ENCODE results near the gene EI24.

- TF ChIP-seq, protein P1, sequence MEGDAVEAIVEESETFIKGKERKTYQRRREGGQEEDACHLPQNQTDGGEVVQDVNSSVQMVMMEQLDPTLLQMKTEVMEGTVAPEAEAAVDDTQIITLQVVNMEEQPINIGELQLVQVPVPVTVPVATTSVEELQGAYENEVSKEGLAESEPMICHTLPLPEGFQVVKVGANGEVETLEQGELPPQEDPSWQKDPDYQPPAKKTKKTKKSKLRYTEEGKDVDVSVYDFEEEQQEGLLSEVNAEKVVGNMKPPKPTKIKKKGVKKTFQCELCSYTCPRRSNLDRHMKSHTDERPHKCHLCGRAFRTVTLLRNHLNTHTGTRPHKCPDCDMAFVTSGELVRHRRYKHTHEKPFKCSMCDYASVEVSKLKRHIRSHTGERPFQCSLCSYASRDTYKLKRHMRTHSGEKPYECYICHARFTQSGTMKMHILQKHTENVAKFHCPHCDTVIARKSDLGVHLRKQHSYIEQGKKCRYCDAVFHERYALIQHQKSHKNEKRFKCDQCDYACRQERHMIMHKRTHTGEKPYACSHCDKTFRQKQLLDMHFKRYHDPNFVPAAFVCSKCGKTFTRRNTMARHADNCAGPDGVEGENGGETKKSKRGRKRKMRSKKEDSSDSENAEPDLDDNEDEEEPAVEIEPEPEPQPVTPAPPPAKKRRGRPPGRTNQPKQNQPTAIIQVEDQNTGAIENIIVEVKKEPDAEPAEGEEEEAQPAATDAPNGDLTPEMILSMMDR (IDR thresholded peaks at IDR 0.05; ENCODE audit: low read depth, low read length, missing input control): no peak
- TF ChIP-seq REST (IDR thresholded peaks at IDR 0.05) (no peak), FOXA1 (IDR thresholded peaks at IDR 0.05) (no peak), TAF1 (conservative IDR thresholded peaks at IDR 0.05) (no peak), MAX (IDR thresholded peaks at IDR 0.05) (no peak), RAD21 (IDR thresholded peaks at IDR 0.05) (no peak), ZBTB33 (IDR thresholded peaks at IDR 0.05) (no peak), YY1 (IDR thresholded peaks at IDR 0.05) (no peak), JUND (IDR thresholded peaks at IDR 0.05) (no peak), GABPA (IDR thresholded peaks at IDR 0.05 in 1 of 2, conservative IDR thresholded peaks at IDR 0.05 in 1 of 2) (no peak), ATF3 (IDR thresholded peaks at IDR 0.05) (no peak)
Observed at GRCh38 chr11:125552927-125553326, 16.4 kb upstream of the EI24 start.

Data from liver (tissue), 3 donors.